Fibroblast of villous mesenchyme (primary cell): ENCODE measurements around the gene PFKFB3. TPM values are rescaled to one million over a fixed set of nuclear protein-coding genes. Genes with fewer than 3 reads are reported as not detected.
"Not testable (repeated sequence)": the region's sequence is repeated elsewhere in the genome, so short reads cannot be mapped to it uniquely, and the experiment has no call there.

Source experiments
- DNase-seq: peaks from one replicate; pipeline ENCODE4 v3.0.0-alpha.2; 2010; ENCODE audit warnings: low read depth
- H3K4me3 ChIP-seq: 2 replicates; pipeline ENCODE4 v1.5.1; 2011; ENCODE audit warnings: low read depth, mild to moderate bottlenecking, low read length
- CTCF ChIP-seq: IDR thresholded peaks from 2 replicates; pipeline ENCODE4 v1.5.1; 2012; ENCODE audit warnings: low read depth, mild to moderate bottlenecking, low read length; ENCODE audit not compliant: insufficient read depth
- total RNA-seq: library from RNA; depleted of rRNA; stranded (reverse); fragments of >200 nt; gene quantifications from 2 replicates; pipeline ENCODE4 v1.2.3, GENCODE V29; 2012

Gene PFKFB3
- total RNA-seq, 1 donor, result 44.9 TPM

- H3K4me3 ChIP-seq, result no peak overlapping the region
- no peak for DNase-seq
- TF ChIP-seq CTCF, result no peak
These were observed 15.5 kb upstream of the PFKFB3 start for GRCh38 chr10:6187278-6187677.

- DNase-seq, H3K4me3 ChIP-seq: not testable (repeated sequence)
These were observed 12.7 kb upstream of the PFKFB3 start for GRCh38 chr10:6190033-6190432.

- TF ChIP-seq CTCF, result no peak
- no peak for DNase-seq
- H3K4me3 ChIP-seq, result no peak overlapping the region
These were observed 11.6 kb upstream of the PFKFB3 start for GRCh38 chr10:6191147-6191546.

- TF ChIP-seq CTCF, result no peak
- no peak for DNase-seq
- H3K4me3 ChIP-seq, result no peak overlapping the region
These were observed 11.2 kb upstream of the PFKFB3 start for GRCh38 chr10:6191569-6191968.

GRCh38 chr10:6193342-6193741 is 9.4 kb upstream of the PFKFB3 start:
- not testable (repeated sequence) for DNase-seq, H3K4me3 ChIP-seq

- no peak for DNase-seq
- no peak for TF ChIP-seq CTCF
- no peak overlapping the region for H3K4me3 ChIP-seq
These were observed 8.4 kb upstream of the PFKFB3 start for GRCh38 chr10:6194311-6194710.

GRCh38 chr10:6195376-6195775 is 7.4 kb upstream of the PFKFB3 start:
- H3K4me3 ChIP-seq, result no peak overlapping the region
- DNase-seq, result no peak
- TF ChIP-seq CTCF, result no peak

- no peak for DNase-seq
- H3K4me3 ChIP-seq, result no peak overlapping the region
- no peak for TF ChIP-seq CTCF
These were observed 6.9 kb upstream of the PFKFB3 start for GRCh38 chr10:6195846-6196245.

- H3K4me3 ChIP-seq, DNase-seq: not testable (repeated sequence)
These were observed 6.2 kb upstream of the PFKFB3 start for GRCh38 chr10:6196524-6196923.
